GM23338 (cell line): ENCODE data around the gene ACTR6. TPM values are rescaled to one million over a fixed set of nuclear protein-coding genes. Genes with fewer than 3 reads are reported as not detected.

Experiments used
- ATAC-seq: fragments of 200-7000 bp; cut with Tn5 transposase; 3 replicates; pipeline ENCODE4 v1.9.1; 2020
- DNase-seq: peaks from one replicate; pipeline ENCODE4 v3.0.0-alpha.2; 2015; ENCODE audit warnings: low spot score
- H2AFZ ChIP-seq: fragments of 200-600 bp; sonication (generic); 2 replicates; pipeline ENCODE4 v1.8.0; 2016; ENCODE audit warnings: antibody characterized with exemption, mild to moderate bottlenecking, moderate library complexity
- H3F3A ChIP-seq: fragments of 200-600 bp; sonication (generic); replicated peaks from 2 replicates; pipeline ENCODE4 v1.8.0; 2017; ENCODE audit warnings: antibody characterized with exemption, mixed run types, low read depth
- H3K27ac ChIP-seq: fragments of 200-600 bp; sonication (generic); 2 replicates; pipeline ENCODE4 v1.6.1; 2016; ENCODE audit warnings: low read depth
- H3K27me3 ChIP-seq: fragments of 200-600 bp; sonication (generic); 2 replicates; pipeline ENCODE4 v1.8.0; 2016; ENCODE audit warnings: mild to moderate bottlenecking, mixed run types, moderate library complexity; ENCODE audit not compliant: insufficient read depth
- H3K36me3 ChIP-seq: fragments of 200-600 bp; sonication (generic); 2 replicates; pipeline ENCODE4 v1.8.0; 2016; ENCODE audit warnings: mild to moderate bottlenecking; ENCODE audit not compliant: insufficient read depth
- H3K4me1 ChIP-seq: fragments of 200-600 bp; sonication (generic); 2 replicates; pipeline ENCODE4 v1.8.0; 2016; ENCODE audit warnings: mild to moderate bottlenecking, moderate library complexity; ENCODE audit not compliant: insufficient read depth
- H3K4me2 ChIP-seq: fragments of 200-600 bp; sonication (generic); 2 replicates; pipeline ENCODE4 v1.7.1; 2017; ENCODE audit warnings: mixed run types
- H3K4me3 ChIP-seq: fragments of 200-600 bp; sonication (generic); 2 replicates; pipeline ENCODE4 v1.6.1; 2016; ENCODE audit warnings: mixed run types
- H3K79me2 ChIP-seq: fragments of 200-600 bp; sonication (generic); replicated peaks from 2 replicates; pipeline ENCODE4 v1.8.0; 2017; ENCODE audit warnings: mild to moderate bottlenecking; ENCODE audit not compliant: insufficient read depth
- H3K9me2 ChIP-seq: fragments of 200-600 bp; sonication (generic); 2 replicates; pipeline ENCODE4 v1.8.0; 2017; ENCODE audit not compliant: insufficient read depth
- H4K20me1 ChIP-seq: fragments of 200-600 bp; sonication (generic); replicated peaks from 2 replicates; pipeline ENCODE4 v1.8.0; 2017; ENCODE audit warnings: mild to moderate bottlenecking; ENCODE audit not compliant: insufficient read depth
- H3K27ac Mint-ChIP-seq: 2 replicates; pipeline ENCODE4 v1.8.0; 2020; ENCODE audit warnings: inconsistent platforms, mild to moderate bottlenecking, moderate library complexity, mixed read lengths
- H3K27me3 Mint-ChIP-seq: 3 replicates; pipeline ENCODE4 v1.8.0; 2022; ENCODE audit warnings: low read depth, mild to moderate bottlenecking, moderate library complexity, mixed read lengths, inconsistent platforms; ENCODE audit not compliant: insufficient read depth, poor library complexity
- H3K36me3 Mint-ChIP-seq: 3 replicates; pipeline ENCODE4 v1.8.0; 2021; ENCODE audit warnings: low read depth, mild to moderate bottlenecking, inconsistent platforms, moderate library complexity, mixed read lengths
- H3K4me1 Mint-ChIP-seq: 3 replicates; pipeline ENCODE4 v1.8.0; 2020; ENCODE audit warnings: mild to moderate bottlenecking, inconsistent platforms, mixed read lengths
- H3K4me3 Mint-ChIP-seq: 3 replicates; pipeline ENCODE4 v1.8.0; 2021; ENCODE audit warnings: moderate library complexity, mild to moderate bottlenecking, inconsistent platforms, mixed read lengths
- H3K9me3 Mint-ChIP-seq: 3 replicates; pipeline ENCODE4 v1.8.0; 2020; ENCODE audit warnings: moderate library complexity, mild to moderate bottlenecking, inconsistent platforms, mixed read lengths
- CREB1 ChIP-seq: fragments of 250-450 bp; sonication (Bioruptor Pico); IDR thresholded peaks from 2 replicates; pipeline ENCODE4 v1.5.0; 2020; ENCODE audit warnings: low read depth, mild to moderate bottlenecking, moderate library complexity
- ETS1 ChIP-seq: IDR thresholded peaks from 2 replicates; pipeline ENCODE4 v1.6.1; 2016; ENCODE audit warnings: antibody characterized with exemption
- EZH2phosphoT487 ChIP-seq: fragments of 200-600 bp; sonication (generic); IDR thresholded peaks from one replicate; pipeline ENCODE4 v1.8.1; 2018; ENCODE audit warnings: antibody characterized with exemption; ENCODE audit not compliant: unreplicated experiment
- JUNB ChIP-seq: IDR thresholded peaks from one replicate; pipeline ENCODE4 v1.6.1; 2016; ENCODE audit warnings: antibody characterized with exemption; ENCODE audit not compliant: unreplicated experiment
- POLR2AphosphoS5 ChIP-seq: IDR thresholded peaks from 2 replicates; pipeline ENCODE4 v1.6.1; 2016; ENCODE audit warnings: antibody characterized with exemption, low read depth
- REST ChIP-seq: IDR thresholded peaks from one replicate; pipeline ENCODE4 v1.6.1; 2018; ENCODE audit warnings: antibody characterized with exemption; ENCODE audit not compliant: unreplicated experiment
- STAT1 ChIP-seq: IDR thresholded peaks from one replicate; pipeline ENCODE4 v1.6.1; 2016; ENCODE audit warnings: antibody characterized with exemption; ENCODE audit not compliant: unreplicated experiment
- ZNF114 ChIP-seq: fragments of 250-450 bp; sonication (Bioruptor Pico); IDR thresholded peaks from 2 replicates; pipeline ENCODE4 v1.5.0; 2020; ENCODE audit warnings: mild to moderate bottlenecking, moderate library complexity
- ZNF331 ChIP-seq: fragments of 250-450 bp; sonication (Bioruptor Pico); IDR thresholded peaks from 2 replicates; pipeline ENCODE4 v1.5.0; 2020; ENCODE audit warnings: low read depth, mild to moderate bottlenecking, moderate library complexity
- ZNF462 ChIP-seq: fragments of 250-450 bp; sonication (Bioruptor Pico); IDR thresholded peaks from 2 replicates; pipeline ENCODE4 v1.5.0; 2020; ENCODE audit warnings: mild to moderate bottlenecking, moderate library complexity
- polyA plus RNA-seq: library from polyadenylated mRNA; unstranded; fragments of >200 nt; fragmentation: Nextera tagmentation; extraction: Ambion mirVana; gene quantifications from 2 replicates; pipeline ENCODE4 v1.2.1, GENCODE V29; 2016
- total RNA-seq: library from RNA; depleted of rRNA; stranded (reverse); fragments of >200 nt; shearing (Covaris generic); gene quantifications from 2 replicates; pipeline ENCODE4 v1.2.3, GENCODE V29; 2014

The ACTR6 gene
- total and polyA plus RNA-seq, 2 experiments from 2014 or later = 30.1 to 42.5 TPM

GRCh38 chr12:100169345-100169744, 31.3 kb upstream of the ACTR6 start:
- Histone ChIP-seq H4K20me1 (no peaks in the 10 kb centered on the region), H2AFZ (no peak overlapping the region), H3K4me1 (peaks cover 6% of the 10 kb centered on the region), H3K79me2 (no peaks in the 10 kb centered on the region), H3K27me3 (no peaks in the 10 kb centered on the region), H3K36me3 (0 out of 2 replicates have a peak, but pooled peaks cover 4% of the 10 kb centered on the region), H3F3A (no peaks in the 10 kb centered on the region), H3K9me2 (no peaks in the 10 kb centered on the region), H3K27ac (no peak overlapping the region), H3K4me3 (no peak overlapping the region), H3K4me2 (no peak overlapping the region)
- H3K4me3 Mint-ChIP-seq = no peak overlapping the region
- H3K27me3 Mint-ChIP-seq = peaks cover 8% of the 10 kb centered on the region
- TF ChIP-seq JUNB = no peak
- TF ChIP-seq STAT1 = no peak
- TF ChIP-seq CREB1 (CRISPR knock-in tag) = no peak
- TF ChIP-seq REST = no peak
- no peak for TF ChIP-seq ZNF114 (CRISPR knock-in tag)
- no peak for TF ChIP-seq ZNF462
- no peak for TF ChIP-seq POLR2AphosphoS5
- no peak for TF ChIP-seq EZH2phosphoT487
- no peak for TF ChIP-seq ZNF331 (CRISPR knock-in tag)
- no peak for TF ChIP-seq ETS1
- peaks cover 10% of the 10 kb centered on the region for H3K9me3 Mint-ChIP-seq
- H3K4me1 Mint-ChIP-seq = peaks cover 14% of the 10 kb centered on the region
- H3K36me3 Mint-ChIP-seq = peaks cover 39% of the 10 kb centered on the region
- no peak overlapping the region; the same call in none of the 2 replicates for H3K27ac Mint-ChIP-seq
- no peak for DNase-seq
- ATAC-seq = no peak
